Tibial artery (tissue), 4 donors: ENCODE measurements around the gene RAD51B.

Source experiments
- DNase-seq, 2 donors: peaks; one replicate each; pipeline ENCODE4 v3.0.0-alpha.2; 2019
- H3K27ac ChIP-seq, 2 donors: fragments of 200-600 bp; sonication (generic) in 1 of 2; 1 replicate in 1 of 2; 2 replicates in 1 of 2; pipeline ENCODE4 v1.5.1; 2018 to 2019; ENCODE audit warnings: mild to moderate bottlenecking in 1 of 2
- H3K27me3 ChIP-seq, 2 donors: fragments of 200-600 bp; sonication (generic) in 1 of 2; one replicate each; pipeline versions ENCODE4 v1.5.1 to v1.6.0; 2016 to 2019
- H3K36me3 ChIP-seq, 3 donors: fragments of 200-600 bp; sonication (generic) in 2 of 3; one replicate each; pipeline ENCODE4 v1.5.1; 2016 to 2019; ENCODE audit warnings: mild to moderate bottlenecking in 2 of 3
- H3K4me1 ChIP-seq, 4 donors: fragments of 200-600 bp; sonication (generic) in 2 of 4; 1 replicate in 3 of 4; 2 replicates in 1 of 4; pipeline ENCODE4 v1.5.1; 2016 to 2019
- H3K4me3 ChIP-seq, 2 donors: fragments of 200-600 bp; sonication (generic) in 1 of 2; 1 replicate in 1 of 2; 2 replicates in 1 of 2; pipeline ENCODE4 v1.5.1; 2018 to 2019; ENCODE audit warnings: mild to moderate bottlenecking in 2 of 2
- H3K9me3 ChIP-seq, 3 donors: fragments of 200-600 bp; sonication (generic) in 1 of 3; one replicate each; pipeline ENCODE4 v1.5.1; 2016 to 2019
- CTCF ChIP-seq, 2 experiments: fragments of 200-600 bp in 1 of 2; fragments of 450-650 bp in 1 of 2; IDR thresholded peaks; one replicate each; pipeline ENCODE4 v1.5.1; 2017 to 2019; ENCODE audit warnings: antibody characterized with exemption in 2 of 2, mild to moderate bottlenecking in 1 of 2, moderate library complexity in 1 of 2
- intact Hi-C: fragments of 100-400 bp; cut with DNase I; formaldehyde crosslinking; loops from one replicate; pipeline ENCODE4 v1.15.0; 2023; ENCODE audit warnings: low total_unique reads

The RAD51B gene

GRCh38 chr14:68573722-68574121 is 754.1 kb downstream of the RAD51B start:
- H3K27ac ChIP-seq, result no peak overlapping the region
- TF ChIP-seq CTCF (IDR thresholded peaks at IDR 0.05), result no peak
- H3K27me3 ChIP-seq, result no peaks in the 10 kb centered on the region
- H3K36me3 ChIP-seq, result no peaks in the 10 kb centered on the region
- DNase-seq, result peak in 1 of 2 donors; percentile 51
- H3K4me3 ChIP-seq, result no peak overlapping the region
- H3K9me3 ChIP-seq, result no peaks in the 10 kb centered on the region
- H3K4me1 ChIP-seq, result peaks cover 0 to 27% (median 10%) of the 10 kb centered on the region in 4 donors
- intact Hi-C loops, result no loop called here

- DNase-seq, result peak in 1 of 2 donors; percentile 13
- TF ChIP-seq CTCF (IDR thresholded peaks at IDR 0.05), result no peak
- no peak overlapping the region for H3K4me3 ChIP-seq
- no peaks in the 10 kb centered on the region for H3K9me3 ChIP-seq
- no peaks in the 10 kb centered on the region for H3K27me3 ChIP-seq
- H3K4me1 ChIP-seq, result peaks cover 0 to 21% (median 9%) of the 10 kb centered on the region in 4 donors
- H3K36me3 ChIP-seq, result no peaks in the 10 kb centered on the region
- H3K27ac ChIP-seq, result no peak overlapping the region
- intact Hi-C loops, result no loop called here
Measured at GRCh38 chr14:68574461-68574860, 754.9 kb downstream of the RAD51B start.

GRCh38 chr14:68574906-68575305 is 755.3 kb downstream of the RAD51B start:
- peak in 1 of 2 donors; percentile 63 for DNase-seq
- no peak overlapping the region for H3K4me3 ChIP-seq
- H3K27me3 ChIP-seq, result no peaks in the 10 kb centered on the region
- TF ChIP-seq CTCF (IDR thresholded peaks at IDR 0.05), result no peak
- intact Hi-C loops, result no loop called here
- no peaks in the 10 kb centered on the region for H3K36me3 ChIP-seq
- H3K4me1 ChIP-seq, result peaks cover 0 to 18% (median 7%) of the 10 kb centered on the region in 4 donors
- H3K27ac ChIP-seq, result no peak overlapping the region
- H3K9me3 ChIP-seq, result no peaks in the 10 kb centered on the region

GRCh38 chr14:68575426-68575825 is 755.8 kb downstream of the RAD51B start:
- H3K9me3 ChIP-seq, result no peaks in the 10 kb centered on the region
- peak in 1 of 2 donors; percentile 49 for DNase-seq
- no peak overlapping the region for H3K27ac ChIP-seq
- intact Hi-C loops, result no loop called here
- no peaks in the 10 kb centered on the region for H3K36me3 ChIP-seq
- H3K27me3 ChIP-seq, result no peaks in the 10 kb centered on the region
- no peak for TF ChIP-seq CTCF (IDR thresholded peaks at IDR 0.05)
- H3K4me3 ChIP-seq, result no peak overlapping the region
- peaks cover 0 to 13% (median 5%) of the 10 kb centered on the region in 4 donors for H3K4me1 ChIP-seq

GRCh38 chr14:68576031-68576430 is 756.5 kb downstream of the RAD51B start:
- intact Hi-C loops, result no loop called here
- no peaks in the 10 kb centered on the region for H3K36me3 ChIP-seq
- H3K4me1 ChIP-seq, result peaks cover 0 to 12% (median 4%) of the 10 kb centered on the region in 4 donors
- H3K4me3 ChIP-seq, result no peak overlapping the region
- H3K9me3 ChIP-seq, result no peaks in the 10 kb centered on the region
- H3K27ac ChIP-seq, result no peak overlapping the region
- DNase-seq, result peak in 1 of 2 donors; percentile 35
- TF ChIP-seq CTCF (IDR thresholded peaks at IDR 0.05), result no peak
- no peaks in the 10 kb centered on the region for H3K27me3 ChIP-seq
